Measurements from ENCODE around the gene YPEL5. TPM values are rescaled to one million over a fixed set of nuclear protein-coding genes. Genes with fewer than 3 reads are reported as not detected.
A peak's percentile ranks its signal among the peaks of the same experiment; 100 is the strongest.

Gene YPEL5
- total and polyA plus RNA-seq, 10 donors, result 68.2 to 139 (median 94.3) TPM

GRCh38 chr2:30177956-30178355, 31.1 kb downstream of the YPEL5 start:
- no peak for DNase-seq
- intact Hi-C loops (cut with DNase I; ENCODE audit: low total_unique reads), result no loop called here
- Histone ChIP-seq H3K9me3 (no peaks in the 10 kb centered on the region), H3K4me1 (peaks cover 0 to 19% (median 5%) of the 10 kb centered on the region in 6 donors), H3K4me3 (no peak overlapping the region), H3K27ac (peak overlapping the region in 4 of 8 donors; percentile 59 to 69 (median 66)), H3K36me3 (no peaks in the 10 kb centered on the region), H3K27me3 (replicated peaks in 1 of 7) (no peaks in the 10 kb centered on the region)
- no peak for TF ChIP-seq POLR2AphosphoS5 (IDR thresholded peaks at IDR 0.05)
- no peak for TF ChIP-seq POLR2A (IDR thresholded peaks at IDR 0.05)
- no peak for TF ChIP-seq CTCF (IDR thresholded peaks at IDR 0.05 in 8 of 11, conservative IDR thresholded peaks at IDR 0.05 in 3 of 11)
- 77 to 90% (median 80%) methylated on average over 1 to 4 of the region's 4 CpGs for WGBS, 5 donors

DNA sequence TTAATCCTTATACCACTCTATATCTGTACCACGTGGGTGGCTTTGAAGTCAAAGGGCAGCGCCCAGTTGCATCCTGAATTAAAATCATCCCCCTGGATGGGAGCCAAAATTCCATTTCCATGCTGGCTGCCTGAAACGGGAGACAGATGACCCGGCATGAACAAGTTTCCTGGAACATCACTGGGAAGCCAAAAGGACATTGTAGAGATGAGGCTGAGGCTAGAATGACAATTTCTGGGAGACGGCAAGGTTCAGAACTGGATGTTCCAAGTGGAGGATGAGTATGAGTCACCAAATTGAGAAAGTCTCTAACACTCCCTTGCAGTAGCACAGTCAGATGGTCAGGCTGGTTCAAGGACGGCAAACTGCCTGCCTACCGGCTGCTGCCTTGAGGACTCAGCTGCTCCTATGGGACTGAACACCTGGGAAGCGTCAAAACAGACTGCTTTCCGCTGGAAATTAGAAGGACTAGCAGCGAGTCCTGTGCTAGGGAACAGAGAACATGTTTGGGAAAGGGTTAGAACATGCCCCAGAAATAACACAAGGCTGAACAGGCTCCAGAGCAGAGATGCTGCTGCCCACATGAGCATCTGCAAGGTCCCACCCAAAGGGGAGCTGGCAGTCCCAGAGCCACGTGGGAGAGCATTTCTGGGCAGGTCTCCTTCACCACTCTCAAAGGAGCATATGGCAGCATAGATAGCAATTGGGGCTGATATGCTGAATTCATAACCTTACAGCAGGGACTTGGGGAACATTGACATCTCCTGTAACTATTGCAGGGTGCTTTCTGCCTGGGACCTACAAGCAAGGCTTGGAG, 32.0 kb downstream of the YPEL5 start:
- no peak for DNase-seq
- Histone ChIP-seq H3K27ac (peak overlapping the region in 6 of 8 donors; percentile 20 to 69 (median 63)), H3K4me3 (no peak overlapping the region), H3K36me3 (no peaks in the 10 kb centered on the region), H3K9me3 (no peaks in the 10 kb centered on the region), H3K4me1 (peaks cover 0 to 19% (median 5%) of the 10 kb centered on the region in 6 donors), H3K27me3 (replicated peaks in 1 of 7) (no peaks in the 10 kb centered on the region)
- WGBS, 5 donors, result 56 to 78% (median 60%) methylated on average over 11 of the region's 11 CpGs
- intact Hi-C loops (cut with DNase I; ENCODE audit: low total_unique reads), result no loop called here
- TF ChIP-seq POLR2AphosphoS5 (IDR thresholded peaks at IDR 0.05) (peak in 2 of 3 donors; percentile 57 to 75), POLR2A (IDR thresholded peaks at IDR 0.05) (no peak)

DNA sequence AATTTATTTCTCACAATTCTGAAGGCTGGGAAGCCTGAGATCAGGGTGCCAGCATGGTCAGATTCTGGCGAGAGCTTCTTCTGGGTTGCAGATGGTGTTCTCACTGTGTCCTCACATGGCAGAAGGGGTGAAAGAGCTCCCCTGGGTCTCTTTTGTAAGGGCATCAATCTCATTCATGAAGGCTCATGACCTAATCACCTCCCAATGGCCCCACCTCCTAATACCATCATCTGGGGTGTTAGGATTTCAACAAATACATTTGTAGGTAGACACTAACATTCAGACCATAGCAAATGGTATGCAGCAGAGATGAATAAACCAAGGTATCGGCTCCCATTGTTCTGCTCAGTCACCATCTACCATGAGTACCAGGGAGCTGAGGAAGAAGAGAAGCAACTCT, 32.7 kb downstream of the YPEL5 start:
- H3K27ac ChIP-seq, result peak overlapping the region in 5 of 8 donors; percentile 59 to 69 (median 64)
- 87 to 100% (median 98%) methylated on average over 2 of the region's 2 CpGs for WGBS, 5 donors

GRCh38 chr2:30180226-30180625, 33.4 kb downstream of the YPEL5 start:
- no peaks in the 10 kb centered on the region for H3K9me3 ChIP-seq
- no peaks in the 10 kb centered on the region for H3K36me3 ChIP-seq
- peaks cover 0 to 19% (median 5%) of the 10 kb centered on the region in 6 donors for H3K4me1 ChIP-seq
- TF ChIP-seq CTCF (IDR thresholded peaks at IDR 0.05 in 8 of 11, conservative IDR thresholded peaks at IDR 0.05 in 3 of 11) (no peak), POLR2AphosphoS5 (IDR thresholded peaks at IDR 0.05) (no peak)
- no peak overlapping the region for H3K27ac ChIP-seq
- no peaks in the 10 kb centered on the region for H3K27me3 ChIP-seq (replicated peaks in 1 of 7)
- intact Hi-C loops (cut with DNase I; ENCODE audit: low total_unique reads), result no loop called here
- H3K4me3 ChIP-seq, result no peak overlapping the region
- WGBS, 5 donors, result 85 to 98% (median 93%) methylated on average over 3 of the region's 3 CpGs
- no peak for DNase-seq

More for the DNA sequence above, 32.7 kb downstream of the YPEL5 start:
- no peak for TF ChIP-seq CTCF (IDR thresholded peaks at IDR 0.05 in 8 of 11, conservative IDR thresholded peaks at IDR 0.05 in 3 of 11)
- no peak for TF ChIP-seq POLR2AphosphoS5 (IDR thresholded peaks at IDR 0.05)
- TF ChIP-seq POLR2A (IDR thresholded peaks at IDR 0.05), result no peak
- DNase-seq, result no peak
- Histone ChIP-seq H3K4me3 (no peak overlapping the region), H3K36me3 (no peaks in the 10 kb centered on the region), H3K4me1 (peaks cover 0 to 19% (median 5%) of the 10 kb centered on the region in 6 donors), H3K27me3 (replicated peaks in 1 of 7) (no peaks in the 10 kb centered on the region), H3K9me3 (no peaks in the 10 kb centered on the region)
- intact Hi-C loops (cut with DNase I; ENCODE audit: low total_unique reads), result no loop called here

All from spleen (tissue), 11 donors.